ENCODE results near the gene SARDH. TPM values are rescaled to one million over a fixed set of nuclear protein-coding genes. Genes with fewer than 3 reads are reported as not detected.

The SARDH gene
- total RNA-seq, 3 donors from 2014 or later: 0.16 to 2.0 (median 1.0) TPM

- Histone ChIP-seq H3K4me3 (no peak overlapping the region), H3K4me1 (no peaks in the 10 kb centered on the region), H3K36me3 (no peaks in the 10 kb centered on the region), H3K27ac (no peak overlapping the region), H3K9me3 (no peaks in the 10 kb centered on the region), H3K27me3 (peaks cover 0 to 22% of the 10 kb centered on the region in 2 donors)
- no peak for DNase-seq (ENCODE audit: low spot score in 2 of 2)
- intact Hi-C loops (cut with DNase I; ENCODE audit: low total_unique reads): no loop called here
- TF ChIP-seq POLR2A (IDR thresholded peaks at IDR 0.05) (no peak), POLR2AphosphoS5 (IDR thresholded peaks at IDR 0.05) (no peak)
- TF ChIP-seq, protein P1, sequence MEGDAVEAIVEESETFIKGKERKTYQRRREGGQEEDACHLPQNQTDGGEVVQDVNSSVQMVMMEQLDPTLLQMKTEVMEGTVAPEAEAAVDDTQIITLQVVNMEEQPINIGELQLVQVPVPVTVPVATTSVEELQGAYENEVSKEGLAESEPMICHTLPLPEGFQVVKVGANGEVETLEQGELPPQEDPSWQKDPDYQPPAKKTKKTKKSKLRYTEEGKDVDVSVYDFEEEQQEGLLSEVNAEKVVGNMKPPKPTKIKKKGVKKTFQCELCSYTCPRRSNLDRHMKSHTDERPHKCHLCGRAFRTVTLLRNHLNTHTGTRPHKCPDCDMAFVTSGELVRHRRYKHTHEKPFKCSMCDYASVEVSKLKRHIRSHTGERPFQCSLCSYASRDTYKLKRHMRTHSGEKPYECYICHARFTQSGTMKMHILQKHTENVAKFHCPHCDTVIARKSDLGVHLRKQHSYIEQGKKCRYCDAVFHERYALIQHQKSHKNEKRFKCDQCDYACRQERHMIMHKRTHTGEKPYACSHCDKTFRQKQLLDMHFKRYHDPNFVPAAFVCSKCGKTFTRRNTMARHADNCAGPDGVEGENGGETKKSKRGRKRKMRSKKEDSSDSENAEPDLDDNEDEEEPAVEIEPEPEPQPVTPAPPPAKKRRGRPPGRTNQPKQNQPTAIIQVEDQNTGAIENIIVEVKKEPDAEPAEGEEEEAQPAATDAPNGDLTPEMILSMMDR (IDR thresholded peaks at IDR 0.05): no peak
These were observed 73.7 kb downstream of the SARDH start for GRCh38 chr9:133664173-133665050.

GRCh38 chr9:133661846-133662540 lies 76.2 kb downstream of the SARDH start:
- no peak for DNase-seq (ENCODE audit: low spot score in 2 of 2)
- H3K27ac ChIP-seq: no peak overlapping the region

DNA sequence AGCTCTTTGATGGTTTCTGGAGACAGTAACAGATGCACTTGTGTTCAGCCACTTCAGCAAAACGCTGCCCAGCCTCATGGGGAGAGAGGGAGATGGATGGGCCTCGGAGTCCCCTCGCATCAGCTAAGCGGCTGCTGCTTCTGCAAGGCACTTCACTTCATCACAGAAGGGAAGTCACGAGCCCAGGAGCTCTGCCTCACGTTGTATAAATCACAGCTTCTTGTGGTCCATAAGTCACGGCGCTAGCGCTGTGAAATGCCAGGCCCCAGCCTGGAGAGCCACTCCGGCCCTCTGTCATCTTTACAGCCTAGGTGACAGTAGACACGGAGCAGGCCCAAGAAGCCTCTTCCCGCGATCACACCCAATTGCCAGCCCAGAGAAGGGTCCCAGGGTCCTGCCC lies 78.6 kb downstream of the SARDH start:
- no peak overlapping the region for H3K4me3 ChIP-seq
- no peaks in the 10 kb centered on the region for H3K36me3 ChIP-seq
- peaks cover 9 to 42% of the 10 kb centered on the region in 2 donors for H3K27me3 ChIP-seq
- no peak overlapping the region for H3K27ac ChIP-seq
- TF ChIP-seq POLR2AphosphoS5 (IDR thresholded peaks at IDR 0.05) (no peak), POLR2A (IDR thresholded peaks at IDR 0.05) (no peak)
- TF ChIP-seq, protein P1 (IDR thresholded peaks at IDR 0.05): no peak
- intact Hi-C loops (cut with DNase I; ENCODE audit: low total_unique reads): no loop called here
- no peak for DNase-seq (ENCODE audit: low spot score in 2 of 2)
- peaks cover 0 to 2% of the 10 kb centered on the region in 2 donors for H3K4me1 ChIP-seq
- no peaks in the 10 kb centered on the region for H3K9me3 ChIP-seq

More at GRCh38 chr9:133661846-133662540, 76.2 kb downstream of the SARDH start:
- intact Hi-C loops (cut with DNase I; ENCODE audit: low total_unique reads): no loop called here
- no peaks in the 10 kb centered on the region for H3K36me3 ChIP-seq
- peaks cover 0 to 2% of the 10 kb centered on the region in 2 donors for H3K4me1 ChIP-seq
- H3K9me3 ChIP-seq: no peaks in the 10 kb centered on the region
- H3K4me3 ChIP-seq: no peak overlapping the region
- TF ChIP-seq POLR2A (IDR thresholded peaks at IDR 0.05): no peak
- TF ChIP-seq, protein P1 (IDR thresholded peaks at IDR 0.05): no peak
- TF ChIP-seq POLR2AphosphoS5 (IDR thresholded peaks at IDR 0.05): no peak
- H3K27me3 ChIP-seq: peaks cover 3 to 24% of the 10 kb centered on the region in 2 donors

GRCh38 chr9:133658442-133659431 lies 79.4 kb downstream of the SARDH start:
- Histone ChIP-seq H3K4me1 (peaks cover 0 to 2% of the 10 kb centered on the region in 2 donors), H3K9me3 (no peaks in the 10 kb centered on the region), H3K27ac (no peak overlapping the region), H3K27me3 (peaks cover 9 to 48% of the 10 kb centered on the region in 2 donors), H3K4me3 (peak overlapping the region; percentile 13 to 57 (median 28)), H3K36me3 (no peaks in the 10 kb centered on the region)
- intact Hi-C loops (cut with DNase I; ENCODE audit: low total_unique reads): no loop called here
- TF ChIP-seq POLR2AphosphoS5 (IDR thresholded peaks at IDR 0.05) (no peak), POLR2A (IDR thresholded peaks at IDR 0.05) (no peak)
- TF ChIP-seq, protein P1 (IDR thresholded peaks at IDR 0.05): no peak
- no peak for DNase-seq (ENCODE audit: low spot score in 2 of 2)

Data from breast epithelium (tissue), 4 donors.